Endothelial cell of umbilical vein (primary cell): Measurements from ENCODE around the gene CCDC80.

Source experiments
- FOS ChIP-seq: IDR thresholded peaks from 2 replicates; pipeline ENCODE4 v1.6.1; 2011; ENCODE audit warnings: mild to moderate bottlenecking, low read length, moderate library complexity, borderline replicate concordance; ENCODE audit not compliant: insufficient read depth
- MYC ChIP-seq: IDR thresholded peaks from one replicate; pipeline ENCODE4 v1.6.1; 2011; ENCODE audit warnings: mild to moderate bottlenecking, low read depth, low read length
- POLR2A ChIP-seq: IDR thresholded peaks from 2 replicates; pipeline ENCODE4 v1.6.1; 2012; ENCODE audit warnings: low read depth, mild to moderate bottlenecking, control low read depth, low read length
- POLR2AphosphoS5 ChIP-seq: IDR thresholded peaks from 2 replicates; pipeline ENCODE4 v1.6.1; 2012; ENCODE audit warnings: low read depth, mild to moderate bottlenecking, control low read depth, low read length, moderate library complexity; ENCODE audit not compliant: insufficient read depth
- TF ChIP-seq, protein P1 (sequence below): IDR thresholded peaks from 2 replicates; pipeline ENCODE4 v1.6.1; 2011; ENCODE audit not compliant: insufficient read depth, insufficient read length
- TF ChIP-seq, protein P2 (sequence below), 2 donors: IDR thresholded peaks; 1 replicate in 1 of 2; 2 replicates in 1 of 2; pipeline ENCODE4 v1.5.1; 2011; ENCODE audit warnings: low read length in 2 of 2, mild to moderate bottlenecking in 2 of 2, moderate library complexity in 2 of 2, control low read depth in 1 of 2, inconsistent platforms in 1 of 2, low read depth in 1 of 2; ENCODE audit not compliant: insufficient read depth in 1 of 2; ENCODE audit errors: extremely low read depth in 1 of 2

DNA sequence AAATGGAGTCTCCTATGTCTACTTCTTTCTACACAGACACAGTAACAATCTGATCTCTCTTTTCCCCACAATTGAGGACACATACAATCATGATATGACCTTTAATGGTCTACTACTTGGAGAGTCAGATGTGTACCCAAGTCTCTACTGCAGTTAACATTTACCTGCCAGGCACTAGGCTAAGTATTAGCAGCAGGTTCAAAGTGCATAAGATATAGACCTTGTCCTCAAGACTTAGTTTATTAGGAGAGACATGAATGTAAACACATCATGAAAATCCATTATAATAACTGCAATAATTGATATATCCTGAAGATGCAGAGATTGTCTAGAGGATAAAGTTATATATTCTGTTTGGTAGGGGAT, 76.0 kb downstream of the CCDC80 start:
- no peak for TF ChIP-seq MYC
- no peak for TF ChIP-seq FOS
- no peak for TF ChIP-seq POLR2A
- TF ChIP-seq, protein P1, sequence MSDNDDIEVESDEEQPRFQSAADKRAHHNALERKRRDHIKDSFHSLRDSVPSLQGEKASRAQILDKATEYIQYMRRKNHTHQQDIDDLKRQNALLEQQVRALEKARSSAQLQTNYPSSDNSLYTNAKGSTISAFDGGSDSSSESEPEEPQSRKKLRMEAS, result no peak
- TF ChIP-seq, protein P2, sequence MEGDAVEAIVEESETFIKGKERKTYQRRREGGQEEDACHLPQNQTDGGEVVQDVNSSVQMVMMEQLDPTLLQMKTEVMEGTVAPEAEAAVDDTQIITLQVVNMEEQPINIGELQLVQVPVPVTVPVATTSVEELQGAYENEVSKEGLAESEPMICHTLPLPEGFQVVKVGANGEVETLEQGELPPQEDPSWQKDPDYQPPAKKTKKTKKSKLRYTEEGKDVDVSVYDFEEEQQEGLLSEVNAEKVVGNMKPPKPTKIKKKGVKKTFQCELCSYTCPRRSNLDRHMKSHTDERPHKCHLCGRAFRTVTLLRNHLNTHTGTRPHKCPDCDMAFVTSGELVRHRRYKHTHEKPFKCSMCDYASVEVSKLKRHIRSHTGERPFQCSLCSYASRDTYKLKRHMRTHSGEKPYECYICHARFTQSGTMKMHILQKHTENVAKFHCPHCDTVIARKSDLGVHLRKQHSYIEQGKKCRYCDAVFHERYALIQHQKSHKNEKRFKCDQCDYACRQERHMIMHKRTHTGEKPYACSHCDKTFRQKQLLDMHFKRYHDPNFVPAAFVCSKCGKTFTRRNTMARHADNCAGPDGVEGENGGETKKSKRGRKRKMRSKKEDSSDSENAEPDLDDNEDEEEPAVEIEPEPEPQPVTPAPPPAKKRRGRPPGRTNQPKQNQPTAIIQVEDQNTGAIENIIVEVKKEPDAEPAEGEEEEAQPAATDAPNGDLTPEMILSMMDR (IDR thresholded peaks at IDR 0.05; ENCODE audit: extremely low read depth in 1 of 2, insufficient read depth in 1 of 2, low read depth in 1 of 2, low read length in 2 of 2), result no peak
- no peak for TF ChIP-seq POLR2AphosphoS5
